NOMO-1 (cell line): ENCODE data around the gene ALB.

Experiments used
- DNase-seq, 2 experiments: peaks; one replicate each; lab custom pipeline; 2025; ENCODE audit not compliant: unreplicated experiment in 2 of 2; lab: John Stamatoyannopoulos, UW

ALB gene

DNA sequence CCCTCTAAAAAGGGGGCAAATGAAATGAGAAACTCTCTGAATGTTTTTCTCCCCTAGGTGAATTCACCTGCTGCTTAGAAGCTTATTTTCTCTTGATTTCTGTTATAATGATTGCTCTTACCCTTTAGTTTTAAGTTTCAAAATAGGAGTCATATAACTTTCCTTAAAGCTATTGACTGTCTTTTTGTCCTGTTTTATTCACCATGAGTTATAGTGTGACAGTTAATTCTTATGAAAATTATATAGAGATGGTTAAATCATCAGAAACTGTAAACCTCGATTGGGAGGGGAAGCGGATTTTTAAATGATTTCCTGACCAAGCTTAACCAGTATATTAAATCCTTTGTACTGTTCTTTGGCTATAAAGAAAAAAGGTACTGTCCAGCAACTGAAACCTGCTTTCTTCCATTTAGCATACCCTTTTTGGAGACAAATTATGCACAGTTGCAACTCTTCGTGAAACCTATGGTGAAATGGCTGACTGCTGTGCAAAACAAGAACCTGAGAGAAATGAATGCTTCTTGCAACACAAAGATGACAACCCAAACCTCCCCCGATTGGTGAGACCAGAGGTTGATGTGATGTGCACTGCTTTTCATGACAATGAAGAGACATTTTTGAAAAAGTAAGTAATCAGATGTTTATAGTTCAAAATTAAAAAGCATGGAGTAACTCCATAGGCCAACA is 4.2 kb downstream of the ALB start:
- no peak for DNase-seq

DNA sequence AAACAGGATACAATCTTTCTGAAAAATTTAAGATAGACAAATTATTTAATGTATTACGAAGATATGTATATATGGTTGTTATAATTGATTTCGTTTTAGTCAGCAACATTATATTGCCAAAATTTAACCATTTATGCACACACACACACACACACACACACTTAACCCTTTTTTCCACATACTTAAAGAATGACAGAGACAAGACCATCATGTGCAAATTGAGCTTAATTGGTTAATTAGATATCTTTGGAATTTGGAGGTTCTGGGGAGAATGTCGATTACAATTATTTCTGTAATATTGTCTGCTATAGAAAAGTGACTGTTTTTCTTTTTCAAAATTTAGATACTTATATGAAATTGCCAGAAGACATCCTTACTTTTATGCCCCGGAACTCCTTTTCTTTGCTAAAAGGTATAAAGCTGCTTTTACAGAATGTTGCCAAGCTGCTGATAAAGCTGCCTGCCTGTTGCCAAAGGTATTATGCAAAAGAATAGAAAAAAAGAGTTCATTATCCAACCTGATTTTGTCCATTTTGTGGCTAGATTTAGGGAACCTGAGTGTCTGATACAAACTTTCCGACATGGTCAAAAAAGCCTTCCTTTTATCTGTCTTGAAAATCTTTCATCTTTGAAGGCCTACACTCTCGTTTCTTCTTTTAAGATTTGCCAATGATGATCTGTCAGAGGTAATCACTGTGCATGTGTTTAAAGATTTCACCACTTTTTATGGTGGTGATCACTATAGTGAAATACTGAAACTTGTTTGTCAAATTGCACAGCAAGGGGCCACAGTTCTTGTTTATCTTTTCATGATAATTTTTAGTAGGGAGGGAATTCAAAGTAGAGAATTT is 5.2 kb downstream of the ALB start:
- peak in 1 of 2 experiments; percentile 2 for DNase-seq

DNA sequence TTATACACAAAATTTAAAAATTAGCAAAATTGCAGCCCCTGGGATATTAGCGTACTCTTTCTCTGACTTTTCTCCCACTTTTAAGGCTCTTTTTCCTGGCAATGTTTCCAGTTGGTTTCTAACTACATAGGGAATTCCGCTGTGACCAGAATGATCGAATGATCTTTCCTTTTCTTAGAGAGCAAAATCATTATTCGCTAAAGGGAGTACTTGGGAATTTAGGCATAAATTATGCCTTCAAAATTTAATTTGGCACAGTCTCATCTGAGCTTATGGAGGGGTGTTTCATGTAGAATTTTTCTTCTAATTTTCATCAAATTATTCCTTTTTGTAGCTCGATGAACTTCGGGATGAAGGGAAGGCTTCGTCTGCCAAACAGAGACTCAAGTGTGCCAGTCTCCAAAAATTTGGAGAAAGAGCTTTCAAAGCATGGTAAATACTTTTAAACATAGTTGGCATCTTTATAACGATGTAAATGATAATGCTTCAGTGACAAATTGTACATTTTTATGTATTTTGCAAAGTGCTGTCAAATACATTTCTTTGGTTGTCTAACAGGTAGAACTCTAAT is 6.0 kb downstream of the ALB start:
- no peak for DNase-seq

DNA sequence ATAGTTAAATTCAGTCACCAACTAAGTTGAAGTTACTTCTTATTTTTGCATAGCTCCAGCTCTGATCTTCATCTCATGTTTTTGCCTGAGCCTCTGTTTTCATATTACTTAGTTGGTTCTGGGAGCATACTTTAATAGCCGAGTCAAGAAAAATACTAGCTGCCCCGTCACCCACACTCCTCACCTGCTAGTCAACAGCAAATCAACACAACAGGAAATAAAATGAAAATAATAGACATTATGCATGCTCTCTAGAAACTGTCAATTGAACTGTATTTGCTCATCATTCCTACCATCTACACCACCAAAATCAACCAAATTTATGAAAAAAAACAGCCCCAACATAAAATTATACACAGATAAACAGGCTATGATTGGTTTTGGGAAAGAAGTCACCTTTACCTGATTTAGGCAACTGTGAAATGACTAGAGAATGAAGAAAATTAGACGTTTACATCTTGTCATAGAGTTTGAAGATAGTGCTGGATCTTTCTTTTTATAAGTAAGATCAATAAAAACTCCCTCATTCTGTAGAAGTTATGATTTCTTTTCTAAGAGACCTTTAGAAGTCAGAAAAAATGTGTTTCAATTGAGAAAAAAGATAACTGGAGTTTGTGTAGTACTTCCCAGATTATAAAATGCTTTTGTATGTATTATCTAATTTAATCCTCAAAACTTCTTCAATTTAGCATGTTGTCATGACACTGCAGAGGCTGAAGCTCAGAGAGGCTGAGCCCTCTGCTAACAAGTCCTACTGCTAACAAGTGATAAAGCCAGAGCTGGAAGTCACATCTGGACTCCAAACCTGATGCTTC is 7.0 kb downstream of the ALB start:
- no peak for DNase-seq

DNA sequence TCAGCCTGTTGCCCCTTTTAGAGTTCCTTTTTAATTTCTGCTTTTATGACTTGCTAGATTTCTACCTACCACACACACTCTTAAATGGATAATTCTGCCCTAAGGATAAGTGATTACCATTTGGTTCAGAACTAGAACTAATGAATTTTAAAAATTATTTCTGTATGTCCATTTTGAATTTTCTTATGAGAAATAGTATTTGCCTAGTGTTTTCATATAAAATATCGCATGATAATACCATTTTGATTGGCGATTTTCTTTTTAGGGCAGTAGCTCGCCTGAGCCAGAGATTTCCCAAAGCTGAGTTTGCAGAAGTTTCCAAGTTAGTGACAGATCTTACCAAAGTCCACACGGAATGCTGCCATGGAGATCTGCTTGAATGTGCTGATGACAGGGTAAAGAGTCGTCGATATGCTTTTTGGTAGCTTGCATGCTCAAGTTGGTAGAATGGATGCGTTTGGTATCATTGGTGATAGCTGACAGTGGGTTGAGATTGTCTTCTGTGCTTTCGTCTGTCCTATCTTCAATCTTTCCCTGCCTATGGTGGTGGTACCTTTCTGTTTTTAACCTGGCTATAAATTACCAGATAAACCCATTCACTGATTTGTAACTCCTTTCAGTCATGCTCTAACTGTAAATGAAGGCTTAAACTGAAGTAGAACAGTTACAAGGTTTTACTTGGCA is 7.8 kb downstream of the ALB start:
- no peak for DNase-seq

GRCh38 chr4:73413294-73413755 is 9.2 kb downstream of the ALB start:
- DNase-seq, result no peak

DNA sequence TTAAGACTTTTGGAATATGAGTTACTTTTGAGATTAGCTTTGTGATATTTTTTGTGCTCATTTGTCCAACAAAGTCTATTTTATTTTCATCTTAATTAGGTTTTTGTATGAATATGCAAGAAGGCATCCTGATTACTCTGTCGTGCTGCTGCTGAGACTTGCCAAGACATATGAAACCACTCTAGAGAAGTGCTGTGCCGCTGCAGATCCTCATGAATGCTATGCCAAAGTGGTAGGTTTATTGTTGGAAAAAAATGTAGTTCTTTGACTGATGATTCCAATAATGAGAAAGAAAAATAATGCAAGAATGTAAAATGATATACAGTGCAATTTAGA is 10.8 kb downstream of the ALB start:
- no peak for DNase-seq

DNA sequence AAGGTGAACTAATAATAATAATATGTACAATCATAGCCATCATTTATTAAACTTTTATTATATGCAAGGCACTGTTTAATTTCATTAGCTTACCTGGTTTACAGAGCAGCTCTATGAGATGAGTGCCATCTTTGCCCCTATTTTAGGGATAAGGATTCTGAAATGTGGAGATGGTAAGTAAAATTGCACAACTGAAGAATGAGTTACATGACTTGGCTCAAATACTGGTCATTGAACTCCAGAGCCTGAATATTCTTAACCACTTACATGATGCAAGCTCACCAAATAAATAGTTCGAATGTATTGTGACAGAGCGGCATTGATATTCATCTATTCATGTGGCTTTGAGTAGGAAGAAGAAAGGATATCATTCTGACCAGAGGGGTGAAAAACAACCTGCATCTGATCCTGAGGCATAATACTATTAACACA is 11.7 kb downstream of the ALB start:
- DNase-seq, result no peak

GRCh38 chr4:73416423-73417087 is 12.5 kb downstream of the ALB start:
- no peak for DNase-seq

- DNase-seq, result no peak
These were observed 13.3 kb downstream of the ALB start for GRCh38 chr4:73417342-73417741.

GRCh38 chr4:73417973-73418372 is 13.9 kb downstream of the ALB start:
- DNase-seq, result no peak

GRCh38 chr4:73418677-73419076 is 14.6 kb downstream of the ALB start:
- no peak for DNase-seq

DNA sequence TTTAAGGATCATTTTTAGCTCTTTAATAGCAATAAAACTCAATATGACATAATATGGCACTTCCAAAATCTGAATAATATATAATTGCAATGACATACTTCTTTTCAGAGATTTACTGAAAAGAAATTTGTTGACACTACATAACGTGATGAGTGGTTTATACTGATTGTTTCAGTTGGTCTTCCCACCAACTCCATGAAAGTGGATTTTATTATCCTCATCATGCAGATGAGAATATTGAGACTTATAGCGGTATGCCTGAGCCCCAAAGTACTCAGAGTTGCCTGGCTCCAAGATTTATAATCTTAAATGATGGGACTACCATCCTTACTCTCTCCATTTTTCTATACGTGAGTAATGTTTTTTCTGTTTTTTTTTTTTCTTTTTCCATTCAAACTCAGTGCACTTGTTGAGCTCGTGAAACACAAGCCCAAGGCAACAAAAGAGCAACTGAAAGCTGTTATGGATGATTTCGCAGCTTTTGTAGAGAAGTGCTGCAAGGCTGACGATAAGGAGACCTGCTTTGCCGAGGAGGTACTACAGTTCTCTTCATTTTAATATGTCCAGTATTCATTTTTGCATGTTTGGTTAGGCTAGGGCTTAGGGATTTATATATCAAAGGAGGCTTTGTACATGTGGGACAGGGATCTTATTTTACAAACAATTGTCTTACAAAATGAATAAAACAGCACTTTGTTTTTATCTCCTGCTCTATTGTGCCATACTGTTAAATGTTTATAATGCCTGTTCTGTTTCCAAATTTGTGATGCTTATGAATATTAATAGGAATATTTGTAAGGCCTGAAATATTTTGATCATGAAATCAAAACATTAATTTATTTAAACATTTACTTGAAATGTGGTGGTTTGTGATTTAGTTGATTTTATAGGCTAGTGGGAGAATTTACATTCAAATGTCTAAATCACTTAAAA is 15.3 kb downstream of the ALB start:
- no peak for DNase-seq

- no peak for DNase-seq
These were observed 16.5 kb downstream of the ALB start for GRCh38 chr4:73420615-73421014.

DNA sequence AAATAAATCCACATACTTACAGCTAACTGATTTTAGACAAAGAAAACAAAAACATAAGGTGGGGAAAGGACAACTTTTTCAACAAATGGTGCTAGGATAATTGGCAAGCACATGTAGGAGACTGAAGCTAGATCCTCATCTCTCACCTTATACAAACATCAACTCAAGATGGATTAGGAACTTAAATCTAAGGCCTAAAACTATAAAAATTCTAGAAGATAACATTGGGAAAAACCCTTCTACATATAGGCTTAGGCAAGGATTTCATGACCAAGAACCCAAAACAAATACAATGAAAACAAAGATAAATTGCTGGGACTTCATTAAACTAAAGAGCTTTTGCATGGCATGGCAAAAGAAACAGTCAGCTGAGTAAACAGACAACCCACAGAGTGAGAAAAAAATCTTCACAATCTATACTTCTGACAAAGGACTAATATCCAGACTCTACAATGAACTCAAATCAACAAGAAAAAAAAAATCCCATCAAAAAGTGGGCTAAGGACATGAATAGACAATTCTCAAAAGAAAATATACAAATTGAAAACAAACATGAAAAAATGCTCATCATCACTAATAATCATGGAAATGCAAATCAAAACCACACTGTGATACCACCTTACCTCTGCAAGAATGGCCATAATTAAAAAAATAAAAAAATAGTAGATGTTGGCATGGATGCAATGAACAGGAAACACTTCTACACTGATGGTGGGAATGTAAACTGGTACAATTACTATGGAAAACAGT is 17.8 kb downstream of the ALB start:
- no peak for DNase-seq

DNA sequence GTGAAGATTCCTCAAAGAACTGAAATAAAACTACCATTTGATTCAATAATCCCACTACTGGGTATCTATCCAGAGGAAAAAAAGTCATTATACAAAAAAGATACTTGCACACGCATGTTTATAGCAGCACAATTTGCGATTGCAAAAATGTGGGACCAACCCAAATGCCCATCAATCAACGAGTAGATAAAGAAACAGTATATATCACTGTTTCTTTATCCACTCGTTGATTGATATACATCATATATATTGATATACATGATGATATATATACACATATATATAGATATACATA is 18.3 kb downstream of the ALB start:
- DNase-seq, result no peak

GRCh38 chr4:73423184-73423583 is 19.1 kb downstream of the ALB start:
- DNase-seq, result no peak

GRCh38 chr4:73426666-73427065 is 22.6 kb downstream of the ALB start:
- DNase-seq, result no peak
